ENCODE data around the gene TMEM132D. TPM values are rescaled to one million over a fixed set of nuclear protein-coding genes. Genes with fewer than 3 reads are reported as not detected.

The TMEM132D gene
- total and polyA plus RNA-seq, 4 donors: 0.06 to 0.20 (median 0.13) TPM

GRCh38 chr12:129827102-129827865 lies 76.5 kb downstream of the TMEM132D start:
- peak in 2 of 3 donors; percentile 13 to 43 for DNase-seq
- Histone ChIP-seq H3K27me3 (ENCODE audit: control insufficient read depth in 3 of 3, insufficient read depth in 3 of 3, low read length in 2 of 3) (no peaks in the 10 kb centered on the region), H3K4me1 (ENCODE audit: control insufficient read depth in 5 of 5, insufficient read depth in 5 of 5, low read length in 5 of 5) (peaks cover 0 to 10% (median 0%) of the 10 kb centered on the region in 5 donors), H3K9ac (ENCODE audit: insufficient read depth in 1 of 2, low read length in 2 of 2) (no peak overlapping the region), H3K4me3 (no peak overlapping the region), H3K9me3 (ENCODE audit: control insufficient read depth in 4 of 4, insufficient read depth in 3 of 4, low read length in 3 of 4) (peaks cover 0 to 3% (median 1%) of the 10 kb centered on the region in 4 donors), H3K27ac (ENCODE audit: low read depth in 1 of 2, low read length in 1 of 2) (no peak overlapping the region), H3K36me3 (ENCODE audit: control insufficient read depth in 4 of 4, insufficient read depth in 4 of 4, low read length in 4 of 4) (no peaks in the 10 kb centered on the region)
- TF ChIP-seq CTCF (IDR thresholded peaks at IDR 0.05; ENCODE audit: control extremely low read depth, extremely low read depth): no peak
- no peak for ATAC-seq (ENCODE audit: insufficient read depth, low FRiP score)
- 49 to 50% methylated on average over 5 of the region's 5 CpGs for WGBS, 2 donors

GRCh38 chr12:129826273-129826672 lies 77.6 kb downstream of the TMEM132D start:
- H3K9me3 ChIP-seq (ENCODE audit: control insufficient read depth in 4 of 4, insufficient read depth in 3 of 4, low read length in 3 of 4): peaks cover 0 to 3% (median 1%) of the 10 kb centered on the region in 4 donors
- no peak for ATAC-seq (ENCODE audit: insufficient read depth, low FRiP score)

GRCh38 chr12:129825316-129825715 lies 78.5 kb downstream of the TMEM132D start:
- no peak overlapping the region for H3K4me3 ChIP-seq
- no peak overlapping the region for H3K9ac ChIP-seq (ENCODE audit: insufficient read depth in 1 of 2, low read length in 2 of 2)
- ATAC-seq (ENCODE audit: insufficient read depth, low FRiP score) (no peak), DNase-seq (no peak)
- no peak for TF ChIP-seq CTCF (IDR thresholded peaks at IDR 0.05; ENCODE audit: control extremely low read depth, extremely low read depth)
- WGBS, 2 donors: 59 to 65% methylated on average over 9 of the region's 9 CpGs
- peaks cover 0 to 10% (median 0%) of the 10 kb centered on the region in 5 donors for H3K4me1 ChIP-seq (ENCODE audit: control insufficient read depth in 5 of 5, insufficient read depth in 5 of 5, low read length in 5 of 5)
- no peaks in the 10 kb centered on the region for H3K27me3 ChIP-seq (ENCODE audit: control insufficient read depth in 3 of 3, insufficient read depth in 3 of 3, low read length in 2 of 3)
- no peak overlapping the region for H3K27ac ChIP-seq (ENCODE audit: low read depth in 1 of 2, low read length in 1 of 2)
- peaks cover 0 to 3% (median 1%) of the 10 kb centered on the region in 4 donors for H3K9me3 ChIP-seq (ENCODE audit: control insufficient read depth in 4 of 4, insufficient read depth in 3 of 4, low read length in 3 of 4)
- H3K36me3 ChIP-seq (ENCODE audit: control insufficient read depth in 4 of 4, insufficient read depth in 4 of 4, low read length in 4 of 4): no peaks in the 10 kb centered on the region

More at GRCh38 chr12:129826273-129826672, 77.6 kb downstream of the TMEM132D start:
- H3K27me3 ChIP-seq (ENCODE audit: control insufficient read depth in 3 of 3, insufficient read depth in 3 of 3, low read length in 2 of 3): no peaks in the 10 kb centered on the region
- no peak for TF ChIP-seq CTCF (IDR thresholded peaks at IDR 0.05; ENCODE audit: control extremely low read depth, extremely low read depth)
- H3K4me1 ChIP-seq (ENCODE audit: control insufficient read depth in 5 of 5, insufficient read depth in 5 of 5, low read length in 5 of 5): peaks cover 0 to 10% (median 0%) of the 10 kb centered on the region in 5 donors
- no peak for DNase-seq
- 67 to 76% methylated on average over 10 of the region's 10 CpGs for WGBS, 2 donors
- H3K9ac ChIP-seq (ENCODE audit: insufficient read depth in 1 of 2, low read length in 2 of 2): no peak overlapping the region
- H3K27ac ChIP-seq (ENCODE audit: low read depth in 1 of 2, low read length in 1 of 2): no peak overlapping the region
- no peaks in the 10 kb centered on the region for H3K36me3 ChIP-seq (ENCODE audit: control insufficient read depth in 4 of 4, insufficient read depth in 4 of 4, low read length in 4 of 4)
- H3K4me3 ChIP-seq: no peak overlapping the region
